Osteocyte (in vitro differentiated cells): ENCODE data around the gene OAS2. TPM values are rescaled to one million over a fixed set of nuclear protein-coding genes. Genes with fewer than 3 reads are reported as not detected.

Source experiments
- DNase-seq: peaks from one replicate; pipeline ENCODE4 v3.0.0; 2021; ENCODE audit warnings: mixed read lengths; ENCODE audit not compliant: unreplicated experiment; ENCODE audit errors: extremely low spot score
- H3K27ac Mint-ChIP-seq: one replicate; pipeline ENCODE4 v1.8.0; 2021; ENCODE audit warnings: mild to moderate bottlenecking, mixed read lengths; ENCODE audit not compliant: unreplicated experiment
- H3K27me3 Mint-ChIP-seq: one replicate; pipeline ENCODE4 v1.8.0; 2021; ENCODE audit warnings: mixed read lengths; ENCODE audit not compliant: unreplicated experiment
- H3K36me3 Mint-ChIP-seq: one replicate; pipeline ENCODE4 v1.8.0; 2021; ENCODE audit warnings: mixed read lengths; ENCODE audit not compliant: unreplicated experiment
- H3K4me1 Mint-ChIP-seq: one replicate; pipeline ENCODE4 v1.8.0; 2021; ENCODE audit warnings: mixed read lengths; ENCODE audit not compliant: unreplicated experiment
- H3K4me3 Mint-ChIP-seq: one replicate; pipeline ENCODE4 v1.8.0; 2021; ENCODE audit warnings: mild to moderate bottlenecking, moderate library complexity, mixed read lengths; ENCODE audit not compliant: unreplicated experiment
- H3K9me3 Mint-ChIP-seq: one replicate; pipeline ENCODE4 v1.8.0; 2021; ENCODE audit warnings: mixed read lengths; ENCODE audit not compliant: unreplicated experiment
- total RNA-seq: library from RNA; stranded (reverse); gene quantifications from 2 replicates; pipeline ENCODE4 v1.2.1, GENCODE V29; 2021
- TF ChIP-seq, protein P1 (sequence below): fragments of 200-600 bp; sonication (generic); IDR thresholded peaks from 2 replicates; pipeline ENCODE4 v1.5.0; 2021; ENCODE audit warnings: antibody characterized with exemption, mild to moderate bottlenecking, moderate library complexity

OAS2 gene
- total RNA-seq, 1 donor from 2014 or later, result not detected

DNA sequence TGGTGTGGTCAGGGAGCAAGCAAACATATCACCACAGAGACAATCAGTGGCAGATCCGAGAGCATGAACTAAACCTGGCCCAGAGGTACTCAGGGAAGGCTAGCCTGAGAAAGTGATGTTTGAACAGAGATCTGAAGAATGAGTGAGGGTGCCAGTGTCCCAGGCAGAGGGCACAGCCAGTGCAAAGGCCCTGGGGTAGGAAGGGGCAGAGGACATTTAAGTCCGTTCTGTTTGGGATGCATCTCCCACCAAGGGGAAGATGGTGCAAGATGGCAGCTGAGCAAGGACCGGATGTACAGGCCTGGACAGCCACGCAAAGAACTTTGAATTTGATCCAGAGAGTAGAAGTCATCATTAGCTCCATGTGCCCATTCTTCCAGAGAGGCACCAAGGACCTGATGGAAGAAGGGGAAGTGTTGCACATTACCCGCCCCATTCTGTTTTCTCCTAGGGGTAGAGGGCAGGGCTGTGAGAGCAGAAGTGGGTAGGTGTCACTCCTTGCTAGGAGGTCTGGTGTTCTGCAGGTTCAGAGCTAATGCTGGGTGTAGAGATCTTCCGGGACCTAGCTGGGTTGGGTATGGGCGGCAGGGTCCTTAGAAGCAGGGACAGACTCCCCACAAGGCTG lies 82.1 kb downstream of the OAS2 start:
- no peak overlapping the region for H3K4me3 Mint-ChIP-seq
- H3K4me1 Mint-ChIP-seq, result no peaks in the 10 kb centered on the region
- TF ChIP-seq, protein P1, sequence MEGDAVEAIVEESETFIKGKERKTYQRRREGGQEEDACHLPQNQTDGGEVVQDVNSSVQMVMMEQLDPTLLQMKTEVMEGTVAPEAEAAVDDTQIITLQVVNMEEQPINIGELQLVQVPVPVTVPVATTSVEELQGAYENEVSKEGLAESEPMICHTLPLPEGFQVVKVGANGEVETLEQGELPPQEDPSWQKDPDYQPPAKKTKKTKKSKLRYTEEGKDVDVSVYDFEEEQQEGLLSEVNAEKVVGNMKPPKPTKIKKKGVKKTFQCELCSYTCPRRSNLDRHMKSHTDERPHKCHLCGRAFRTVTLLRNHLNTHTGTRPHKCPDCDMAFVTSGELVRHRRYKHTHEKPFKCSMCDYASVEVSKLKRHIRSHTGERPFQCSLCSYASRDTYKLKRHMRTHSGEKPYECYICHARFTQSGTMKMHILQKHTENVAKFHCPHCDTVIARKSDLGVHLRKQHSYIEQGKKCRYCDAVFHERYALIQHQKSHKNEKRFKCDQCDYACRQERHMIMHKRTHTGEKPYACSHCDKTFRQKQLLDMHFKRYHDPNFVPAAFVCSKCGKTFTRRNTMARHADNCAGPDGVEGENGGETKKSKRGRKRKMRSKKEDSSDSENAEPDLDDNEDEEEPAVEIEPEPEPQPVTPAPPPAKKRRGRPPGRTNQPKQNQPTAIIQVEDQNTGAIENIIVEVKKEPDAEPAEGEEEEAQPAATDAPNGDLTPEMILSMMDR, result no peak
- peaks cover 26% of the 10 kb centered on the region for H3K27me3 Mint-ChIP-seq
- no peaks in the 10 kb centered on the region for H3K36me3 Mint-ChIP-seq
- H3K9me3 Mint-ChIP-seq, result no peaks in the 10 kb centered on the region
- no peak overlapping the region for H3K27ac Mint-ChIP-seq
- DNase-seq, result no peak

DNA sequence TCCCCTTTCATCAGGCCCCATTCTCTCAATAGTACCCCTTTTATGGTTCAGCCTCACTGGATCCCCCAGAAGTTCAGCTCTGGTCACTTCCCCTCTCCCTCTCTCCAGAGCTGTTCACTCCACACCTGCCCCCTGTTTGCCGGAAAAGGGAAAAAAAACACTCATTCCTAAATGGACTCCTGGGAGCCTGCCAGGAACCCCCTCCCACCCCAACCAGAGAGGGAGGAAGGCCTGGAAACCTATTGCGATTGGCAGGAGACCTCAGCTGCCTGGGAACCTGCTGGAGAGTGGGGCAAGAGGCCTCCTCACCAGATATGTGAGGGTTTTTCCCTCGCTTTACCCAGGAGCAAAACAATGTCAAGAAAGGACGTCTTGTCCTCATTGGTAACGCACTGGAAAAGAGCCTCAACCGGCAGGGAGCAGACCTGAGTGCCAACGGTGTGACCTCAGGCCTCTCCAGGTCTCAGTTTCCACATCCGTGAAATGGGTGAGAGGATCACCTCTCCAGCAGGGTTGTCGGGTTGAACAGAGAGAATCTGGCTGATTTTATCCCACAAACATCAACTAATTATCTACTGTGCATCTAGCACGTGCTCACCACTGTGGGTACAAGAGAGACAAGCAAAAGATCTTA lies 82.9 kb downstream of the OAS2 start:
- no peaks in the 10 kb centered on the region for H3K4me1 Mint-ChIP-seq

More for the DNA sequence above, 82.9 kb downstream of the OAS2 start:
- no peak overlapping the region for H3K4me3 Mint-ChIP-seq
- no peaks in the 10 kb centered on the region for H3K9me3 Mint-ChIP-seq
- no peaks in the 10 kb centered on the region for H3K36me3 Mint-ChIP-seq
- H3K27ac Mint-ChIP-seq, result no peak overlapping the region
- TF ChIP-seq, protein P1, result no peak
- DNase-seq, result no peak
- H3K27me3 Mint-ChIP-seq, result peaks cover 25% of the 10 kb centered on the region

Other genes starting within 250 kb of the OAS2 start
- not detected in 2 replicates for gene RPH3A, start 186.8 kb upstream of the OAS2 start, total RNA-seq
- 0.48 TPM in 1 of 2 replicates, not detected in the other for gene OAS1, start 71.6 kb upstream of the OAS2 start, total RNA-seq
- gene OAS3, start 40.0 kb upstream of the OAS2 start, total RNA-seq, result 0.13 TPM in 1 of 2 replicates, not detected in the other
- gene DTX1, start 78.2 kb downstream of the OAS2 start, total RNA-seq, result not detected in 2 replicates
- not detected in 2 replicates for gene RASAL1, start 157.2 kb downstream of the OAS2 start, total RNA-seq
- gene CFAP73, start 171.2 kb downstream of the OAS2 start, total RNA-seq, result not detected in 2 replicates
- gene DDX54, start 207.0 kb downstream of the OAS2 start, total RNA-seq, result 52.8 and 52.9 TPM in 2 replicates
- 19.9 and 20.5 TPM in 2 replicates for gene RITA1, start 207.2 kb downstream of the OAS2 start, total RNA-seq
- gene TPCN1, start 242.9 kb downstream of the OAS2 start, total RNA-seq, result 74.6 and 80.6 TPM in 2 replicates